Right lung (tissue), 5 donors: ENCODE measurements around the gene SPRY4. TPM values are rescaled to one million over a fixed set of nuclear protein-coding genes. Genes with fewer than 3 reads are reported as not detected.
"Not testable (repeated sequence)": the region's sequence is repeated elsewhere in the genome, so short reads cannot be mapped to it uniquely, and the experiment has no call there.

ENCODE experiments used
- DNase-seq, 2 donors: peaks; one replicate each; pipeline ENCODE4 v3.0.0-alpha.2; 2013
- polyA plus RNA-seq, 5 donors: library from polyadenylated mRNA; unstranded; fragments of 120-200 nt; gene quantifications; one replicate each; pipeline versions ENCODE4 v1.2.1 to v1.2.3, GENCODE V29; 2013; ENCODE audit warnings: inconsistent platforms in 1 of 5, low replicate concordance in 1 of 5; ENCODE audit not compliant: insufficient read length in 5 of 5, insufficient read depth in 1 of 5

The SPRY4 gene
- polyA plus RNA-seq, 5 donors, result 31.1 to 60.9 (median 46.6) TPM

DNA sequence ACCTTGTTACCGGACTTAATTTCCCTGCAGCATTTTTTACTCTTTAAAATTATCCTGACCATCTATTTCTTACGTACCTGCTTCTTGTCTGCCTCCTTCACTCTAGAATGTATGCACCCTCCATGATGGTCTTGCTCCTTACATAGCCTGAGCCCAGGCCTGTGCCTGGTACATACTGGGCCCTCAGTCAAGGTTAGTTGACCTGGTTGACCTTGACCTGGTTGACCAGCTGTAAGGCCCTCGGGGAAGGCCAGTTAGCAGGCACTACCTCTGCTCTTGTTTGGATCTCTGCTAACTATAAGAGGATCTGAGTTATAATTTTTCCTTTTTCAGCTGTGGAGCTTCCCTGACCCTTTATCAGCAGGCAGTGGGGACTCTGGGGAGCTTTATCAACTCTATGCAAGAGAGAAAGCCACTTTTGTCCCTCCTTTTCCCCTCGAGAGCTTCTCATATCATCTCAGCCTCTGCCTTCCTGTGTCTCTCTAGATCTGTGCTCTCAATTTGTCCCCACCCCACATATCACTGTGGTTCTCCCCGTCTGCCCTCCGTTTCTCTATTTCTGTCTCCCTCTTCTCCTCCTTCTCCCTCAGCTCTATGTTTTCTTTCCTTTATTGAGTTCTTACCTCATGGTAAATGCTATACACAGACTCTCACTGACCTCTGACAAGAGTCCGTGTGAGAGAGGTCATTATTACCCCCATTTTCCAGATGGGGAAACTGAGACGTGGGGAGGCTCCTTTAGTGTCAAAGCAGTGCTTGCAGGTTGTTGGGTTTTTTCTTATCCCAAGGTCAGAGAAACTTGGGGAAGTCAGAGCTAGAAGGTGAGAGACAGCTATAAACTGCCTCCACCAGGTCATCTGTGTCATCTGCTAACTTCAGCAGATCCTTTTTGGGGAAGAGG lies 28.6 kb downstream of the SPRY4 start:
- no peak for DNase-seq

DNA sequence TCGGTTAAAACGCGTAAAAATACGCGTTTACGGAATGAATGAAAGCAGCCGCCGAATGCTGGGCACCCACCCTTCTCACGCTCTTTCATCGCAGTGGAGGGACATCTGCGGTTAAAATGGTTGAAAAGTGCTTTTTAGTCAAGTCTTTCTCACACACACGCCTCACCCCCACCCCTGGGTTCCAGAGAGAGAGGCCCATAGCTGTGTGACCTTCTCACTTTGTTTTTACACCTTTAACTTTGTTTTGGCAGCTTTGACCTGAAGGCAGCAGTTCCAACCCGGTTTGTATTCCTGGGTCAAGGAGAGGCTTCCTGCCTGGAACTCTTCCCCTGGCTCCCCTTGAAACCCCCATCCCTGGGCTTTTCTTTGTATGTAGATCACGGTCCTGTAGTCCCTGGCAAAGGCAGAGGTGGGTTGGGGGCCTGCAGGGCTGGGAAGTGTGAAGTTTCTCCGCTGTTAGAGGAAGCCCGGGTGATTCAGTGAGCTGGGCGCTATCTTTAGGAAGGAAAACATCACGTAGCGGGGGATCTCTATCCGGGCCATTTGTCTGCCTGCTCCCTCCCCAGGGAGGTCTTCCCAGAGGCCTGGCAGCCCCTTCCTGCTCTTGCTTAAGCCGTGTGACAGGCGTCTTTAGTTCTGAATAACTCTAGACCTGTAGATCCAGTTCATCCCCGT lies 29.6 kb downstream of the SPRY4 start:
- DNase-seq, result peak in 1 of 2 donors; percentile 32

DNA sequence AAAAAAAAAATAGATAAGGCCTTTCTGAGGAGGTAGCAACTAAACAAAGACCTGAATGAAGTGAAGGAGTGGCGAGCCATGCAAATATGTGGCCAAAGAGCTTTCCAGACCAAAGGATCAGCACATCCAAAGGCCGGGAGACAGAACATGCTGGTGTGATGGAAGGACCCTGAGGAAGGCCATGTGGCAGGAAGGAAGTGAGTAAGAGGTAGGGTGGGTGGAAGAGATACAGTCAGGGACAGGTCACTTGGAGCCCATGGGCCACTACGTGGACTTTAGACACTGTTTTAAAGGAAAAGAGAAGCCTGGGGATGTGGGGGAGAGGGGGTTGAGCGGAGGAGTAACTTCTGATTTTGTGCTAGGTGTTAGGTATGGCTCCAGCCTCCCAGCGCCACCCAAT lies 31.3 kb downstream of the SPRY4 start:
- no peak for DNase-seq

DNA sequence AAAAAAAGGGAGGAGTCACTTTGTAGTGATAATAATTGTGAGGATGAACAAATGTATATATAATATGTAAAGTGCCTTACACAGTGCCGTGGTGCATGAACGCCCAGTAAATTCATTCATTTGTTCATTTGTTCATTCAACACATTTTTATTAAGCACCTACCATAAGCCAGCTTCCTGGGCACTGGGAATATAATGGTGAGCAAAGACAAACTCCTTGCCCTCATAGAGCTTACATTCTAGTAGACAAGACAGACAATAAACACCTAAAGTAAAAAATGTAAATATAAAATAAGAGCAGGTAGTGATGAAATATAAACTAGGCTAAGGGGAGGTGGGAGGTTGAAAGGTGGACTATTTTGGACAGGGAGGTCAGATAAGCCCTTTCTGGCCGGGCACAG lies 32.0 kb downstream of the SPRY4 start:
- DNase-seq, result no peak

DNA sequence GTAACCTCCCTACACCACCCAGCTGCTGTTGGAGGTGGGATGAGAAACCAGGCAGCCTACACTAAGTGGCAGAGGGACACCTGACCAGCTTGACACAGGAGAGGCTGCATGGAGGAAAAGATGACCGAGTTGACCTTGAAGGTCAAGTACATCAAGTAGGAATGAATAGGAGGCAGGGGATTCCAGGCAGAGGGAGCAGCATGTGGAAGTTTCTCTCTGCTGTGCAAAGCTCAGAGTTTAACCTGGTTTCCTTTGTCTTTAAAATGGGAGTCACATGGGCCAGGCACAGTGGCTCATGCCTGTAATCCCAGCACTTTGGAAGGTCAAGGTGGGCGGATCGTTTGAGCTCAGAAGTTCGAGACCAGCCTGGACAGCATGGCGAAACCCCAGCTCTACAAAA lies 32.6 kb downstream of the SPRY4 start:
- DNase-seq, result no peak

DNA sequence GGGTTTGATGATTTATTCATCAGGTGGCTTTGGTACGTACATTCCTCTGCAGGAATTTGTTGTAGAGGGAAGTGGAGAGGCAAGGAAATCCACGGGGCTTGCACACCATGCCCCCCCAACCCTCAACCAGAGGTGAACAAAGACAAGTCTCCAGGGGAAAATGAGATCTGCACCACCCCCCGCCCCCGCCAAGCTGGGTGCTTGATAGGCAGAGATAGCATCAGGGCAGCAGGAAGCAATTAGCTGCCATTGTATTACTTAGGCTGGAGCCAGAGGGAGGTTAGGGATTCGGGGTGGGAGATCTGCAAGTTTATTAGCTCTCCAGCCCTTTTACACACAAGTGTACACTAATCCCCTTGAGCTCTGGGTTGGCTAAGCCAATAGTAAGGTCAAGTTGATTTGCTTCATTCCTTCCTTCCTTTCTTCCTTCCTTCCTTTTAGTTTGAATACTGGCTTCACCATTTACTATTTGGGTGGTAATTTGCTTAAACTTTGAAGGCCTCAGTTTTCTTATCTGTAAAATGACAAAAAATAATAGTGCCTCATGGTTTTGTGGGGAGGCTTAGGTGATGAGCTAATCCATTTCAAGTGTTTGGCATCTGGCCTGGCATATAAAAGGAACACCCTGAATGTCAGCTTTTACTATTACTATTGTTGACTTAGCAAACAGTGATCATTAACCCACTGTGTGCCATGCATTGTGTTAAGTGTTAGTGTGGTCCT lies 34.1 kb downstream of the SPRY4 start:
- no peak for DNase-seq

DNA sequence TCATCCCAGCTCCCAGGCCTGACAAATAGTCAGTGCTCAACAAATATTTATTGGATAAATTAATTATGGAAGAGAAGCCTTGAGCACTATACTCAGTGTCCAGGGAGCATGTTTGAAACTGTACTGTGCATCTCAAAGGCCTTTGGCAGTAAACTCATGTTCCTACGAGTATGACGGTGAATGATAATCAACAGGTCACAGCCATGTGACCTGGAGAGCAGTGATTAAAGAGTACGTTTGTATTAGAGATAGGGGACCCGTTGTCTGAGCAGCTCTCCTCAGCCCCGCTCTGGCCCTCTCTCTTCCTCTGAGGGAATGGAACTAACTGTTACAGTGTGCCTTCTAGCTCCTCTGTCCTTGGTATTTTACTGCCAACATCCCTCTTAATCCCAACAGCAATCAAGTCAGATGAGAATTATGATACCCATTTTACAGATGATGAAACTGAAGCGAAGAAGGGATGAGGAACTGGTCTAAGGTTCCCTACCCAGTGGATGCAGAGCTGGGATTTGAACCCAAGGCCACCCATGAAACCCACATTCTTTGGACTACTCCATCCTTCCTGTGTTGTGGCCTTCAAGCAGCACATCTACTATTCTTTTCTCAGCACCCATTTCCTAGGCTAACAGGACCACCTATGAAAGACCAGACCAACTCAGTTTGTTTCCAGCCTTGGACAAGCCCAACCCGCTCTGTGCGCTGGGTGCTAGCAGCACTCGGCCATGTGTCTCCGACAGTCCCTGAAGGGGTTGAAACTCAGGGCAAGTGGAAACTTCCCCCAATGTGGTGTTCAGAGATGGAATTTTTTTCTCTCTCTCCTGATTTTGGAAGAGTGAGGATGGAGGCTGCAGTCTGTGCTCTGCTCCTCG lies 34.9 kb downstream of the SPRY4 start:
- DNase-seq, result no peak

DNA sequence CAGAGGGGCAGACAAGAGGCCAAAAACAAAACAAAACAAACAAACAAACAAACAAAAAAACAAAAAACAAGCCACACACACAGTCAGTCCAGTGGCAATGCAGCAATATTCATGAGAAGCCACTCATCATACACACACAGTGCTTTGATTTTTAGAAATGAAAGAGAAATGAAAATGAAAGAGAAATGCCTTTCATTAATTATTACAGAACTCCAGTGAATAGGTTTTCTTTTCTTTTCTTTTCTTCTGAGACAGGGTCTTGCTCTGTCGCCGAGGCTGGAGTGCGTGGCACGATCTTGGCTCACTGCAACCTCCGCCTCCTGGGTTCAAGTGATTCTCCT lies 36.9 kb downstream of the SPRY4 start:
- DNase-seq, result no peak

DNA sequence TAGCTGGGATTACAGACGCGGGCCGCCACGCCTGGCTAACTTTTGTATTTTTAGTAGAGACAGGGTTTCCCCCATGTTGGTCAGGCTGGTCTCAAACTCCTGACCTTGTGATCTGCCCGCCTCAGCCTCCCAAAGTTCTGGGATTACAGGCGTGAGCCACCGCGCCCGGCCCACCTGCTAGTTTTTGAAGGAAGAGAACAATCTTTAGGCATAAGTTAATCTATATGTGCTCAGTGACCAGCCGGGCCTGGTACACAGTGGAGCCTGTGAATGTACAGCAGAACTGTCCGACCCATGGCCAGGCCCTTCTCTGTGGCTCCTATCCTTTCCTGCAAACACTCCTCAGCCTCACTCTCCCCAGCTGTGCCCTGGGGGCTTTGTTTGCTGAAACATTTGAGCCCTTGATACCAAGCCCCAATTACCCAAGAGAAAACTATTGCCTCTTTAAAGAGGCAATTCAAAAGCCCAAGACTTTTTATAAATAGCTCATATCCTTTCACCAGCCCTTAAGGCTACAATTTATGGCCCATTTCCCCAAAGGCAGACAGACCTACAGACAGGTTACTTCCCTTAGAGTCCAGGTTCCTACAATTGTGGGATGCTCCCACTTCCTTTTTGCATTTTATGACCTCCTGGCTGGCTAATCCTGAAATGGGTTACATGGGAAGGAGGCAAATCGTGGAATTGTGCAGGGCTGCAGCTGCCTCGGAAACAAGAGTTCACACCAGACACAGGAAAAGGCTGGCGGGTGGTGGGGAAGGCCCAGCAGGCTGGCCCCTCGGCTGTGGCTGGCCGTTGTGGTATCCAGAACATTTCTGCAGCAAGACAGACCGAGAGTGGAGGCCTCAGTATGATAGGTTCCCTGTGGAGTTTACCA lies 37.5 kb downstream of the SPRY4 start:
- DNase-seq, result no peak

DNA sequence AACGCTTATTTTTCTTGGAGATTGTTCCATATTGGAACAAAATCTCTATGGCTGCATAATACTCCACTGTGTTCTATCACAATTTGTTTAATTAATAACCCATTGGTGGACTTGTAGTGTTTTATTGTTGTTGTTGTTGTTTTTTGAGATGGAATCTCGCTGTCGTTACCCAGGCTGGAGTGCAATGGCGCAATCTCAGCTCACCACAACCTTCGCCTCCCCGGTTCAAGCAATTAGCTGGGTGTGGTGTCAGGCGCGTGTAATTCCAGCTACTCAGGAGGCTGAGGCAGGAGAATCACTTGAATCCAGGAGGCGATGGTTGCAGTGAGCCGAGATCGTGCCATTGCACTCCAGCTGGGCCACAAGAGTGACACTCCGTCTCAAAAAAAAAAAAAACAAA lies 38.7 kb downstream of the SPRY4 start:
- DNase-seq, result no peak

DNA sequence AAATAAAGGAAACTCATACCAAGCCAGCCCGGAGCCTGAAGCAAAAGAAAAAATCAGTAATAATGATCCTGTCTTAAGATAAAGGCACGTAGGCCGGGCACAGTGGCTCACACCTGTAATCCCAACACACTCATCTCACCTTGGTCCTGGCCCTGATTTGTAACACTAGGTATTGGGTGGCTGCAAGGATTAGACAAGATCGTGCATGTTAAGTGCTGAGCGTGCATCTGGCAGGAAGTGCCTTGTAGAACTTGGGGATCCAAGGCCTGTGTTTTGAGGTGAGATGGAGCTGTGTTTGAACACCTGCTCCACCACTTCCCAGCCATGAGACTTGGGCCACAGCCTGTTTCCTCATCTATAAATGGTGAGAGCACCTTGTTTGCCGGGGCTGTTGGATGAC lies 41.5 kb downstream of the SPRY4 start:
- no peak for DNase-seq

DNA sequence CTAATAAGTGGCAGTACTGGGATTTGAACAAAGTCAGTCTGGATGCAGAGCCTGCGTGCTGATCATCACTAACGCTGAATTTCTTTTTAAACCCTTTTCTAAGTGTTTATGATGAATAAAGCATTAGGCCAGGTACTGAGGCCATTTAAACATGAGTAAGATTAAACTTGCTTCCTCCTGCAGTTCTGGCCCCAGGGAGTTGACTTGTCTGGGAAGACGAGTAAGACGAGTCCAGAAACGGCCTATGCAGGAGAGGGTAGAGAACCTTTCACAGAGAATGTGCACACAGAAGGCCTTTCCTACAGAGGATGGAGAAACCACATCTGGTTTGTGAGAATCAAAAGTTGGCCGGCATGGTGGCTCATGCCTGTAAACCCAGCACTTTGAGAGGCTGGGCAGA lies 42.9 kb downstream of the SPRY4 start:
- DNase-seq, result no peak

DNA sequence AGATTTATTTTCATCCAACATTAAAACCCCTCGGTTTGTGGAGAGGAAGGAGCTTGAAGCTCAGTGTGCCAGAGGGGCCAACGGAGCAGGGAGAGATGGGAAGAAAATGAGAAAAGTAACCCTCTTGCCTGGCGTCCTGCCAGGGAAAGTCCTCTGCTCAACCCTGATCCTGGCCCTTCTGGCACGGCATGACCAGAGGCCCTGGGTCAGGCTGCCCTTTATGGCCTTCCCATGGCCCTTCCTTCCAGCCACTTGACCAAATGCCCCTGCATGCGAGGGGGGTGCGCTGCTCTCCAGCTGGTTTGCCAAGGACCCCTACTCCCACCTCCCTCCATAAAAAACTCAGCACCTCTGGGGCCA lies 43.8 kb downstream of the SPRY4 start:
- no peak for DNase-seq

DNA sequence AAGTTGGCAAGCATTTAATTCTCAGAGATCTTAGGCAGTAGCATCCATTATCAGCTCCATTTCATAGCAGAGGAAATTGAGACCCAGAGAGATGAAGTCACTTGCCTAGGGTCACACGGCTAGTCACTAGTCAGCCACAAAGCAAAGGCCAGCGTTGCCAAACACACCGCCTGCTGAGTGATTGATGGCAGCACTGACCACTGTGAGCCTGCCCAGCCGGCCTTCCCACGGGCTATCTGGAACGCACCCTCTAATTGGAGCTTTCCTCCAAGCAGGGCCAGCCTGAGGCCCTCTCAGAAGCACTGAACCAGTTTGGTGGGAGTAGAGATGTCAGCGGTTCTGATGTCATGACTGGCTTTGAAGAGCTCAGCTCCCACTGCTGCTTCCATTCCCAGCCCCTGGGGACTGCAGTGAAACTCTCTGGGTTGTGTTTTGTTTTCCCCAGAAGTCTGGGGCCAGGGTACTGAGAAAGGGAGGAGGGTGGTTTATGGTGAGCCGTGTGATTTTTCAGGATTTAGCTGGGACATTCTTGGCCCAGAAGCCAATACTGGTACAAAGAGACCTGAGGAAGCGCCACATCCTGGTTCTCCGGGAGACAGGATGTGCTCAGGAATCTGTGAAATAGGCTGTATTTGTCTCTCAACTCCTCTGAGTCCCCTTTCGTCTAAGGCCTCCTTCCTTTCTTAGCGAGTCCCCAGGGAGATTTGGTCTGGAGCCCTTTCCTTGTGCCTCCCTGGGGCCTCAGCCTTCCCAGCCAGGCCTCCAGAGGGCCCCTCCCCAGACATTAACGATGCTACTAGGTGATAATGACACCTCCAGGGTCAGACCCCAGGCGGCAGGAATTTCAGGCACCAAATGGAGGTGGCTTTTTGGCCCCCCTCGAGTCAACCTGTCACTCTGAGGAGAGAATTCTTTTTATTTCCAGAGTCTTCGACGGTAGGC lies 44.5 kb downstream of the SPRY4 start:
- DNase-seq, result peak in 1 of 2 donors; percentile 17

DNA sequence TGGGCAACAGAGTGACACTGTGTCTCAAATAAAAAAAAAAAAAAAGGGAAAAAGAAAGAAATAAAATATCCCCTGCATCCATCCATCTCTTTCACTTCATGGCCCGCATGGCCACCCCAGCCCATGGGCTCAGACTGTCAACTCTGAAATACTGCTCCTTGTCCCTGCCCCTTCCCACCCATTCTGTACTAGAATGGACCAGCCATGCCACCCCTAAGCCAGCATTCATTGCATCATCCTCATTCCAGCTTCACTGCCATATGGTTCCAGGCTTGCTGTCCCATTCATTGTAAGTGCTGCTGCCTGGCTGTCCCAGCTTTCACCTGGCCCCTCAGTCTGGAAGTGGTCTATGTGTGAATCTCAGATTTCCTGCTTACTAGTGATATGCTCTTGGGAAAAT lies 46.2 kb downstream of the SPRY4 start:
- DNase-seq, result no peak

DNA sequence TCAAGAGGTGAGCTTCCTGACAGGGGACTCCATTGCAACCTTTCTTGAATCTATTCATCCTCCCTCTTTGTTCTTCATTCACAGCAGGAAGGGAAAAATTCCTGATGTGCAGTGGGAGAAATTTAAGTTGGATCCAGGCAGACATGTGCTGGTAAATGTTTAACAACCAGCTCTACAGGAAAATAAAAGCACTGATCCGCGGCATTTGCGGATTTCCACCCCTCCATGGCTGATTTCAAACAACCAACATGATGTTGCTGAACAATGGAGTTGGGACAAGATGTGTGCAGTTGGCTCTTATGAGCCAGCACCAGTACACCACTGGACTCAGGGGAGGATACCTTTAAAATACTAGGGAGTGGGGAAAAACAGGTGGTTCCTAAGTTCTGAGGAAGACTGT lies 47.0 kb downstream of the SPRY4 start:
- DNase-seq, result no peak

DNA sequence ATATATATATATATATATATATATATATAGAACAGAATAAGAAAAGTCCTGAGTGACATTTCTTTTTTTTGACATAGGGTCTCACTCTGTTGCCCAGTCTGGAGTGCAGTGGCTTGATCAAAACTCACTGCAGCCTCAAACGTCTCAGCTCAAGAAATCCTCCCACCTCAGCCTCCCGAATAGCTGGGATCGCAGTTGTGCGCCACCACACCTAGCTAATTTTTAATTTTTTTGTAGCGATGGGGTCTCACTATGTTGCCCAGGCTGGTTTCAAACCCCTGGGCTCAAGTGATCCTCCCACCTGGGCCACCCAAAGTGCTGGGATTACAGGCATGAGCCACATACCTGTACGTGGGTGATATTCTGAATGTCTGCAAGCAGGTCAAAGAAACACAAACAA lies 48.3 kb downstream of the SPRY4 start:
- no peak for DNase-seq

DNA sequence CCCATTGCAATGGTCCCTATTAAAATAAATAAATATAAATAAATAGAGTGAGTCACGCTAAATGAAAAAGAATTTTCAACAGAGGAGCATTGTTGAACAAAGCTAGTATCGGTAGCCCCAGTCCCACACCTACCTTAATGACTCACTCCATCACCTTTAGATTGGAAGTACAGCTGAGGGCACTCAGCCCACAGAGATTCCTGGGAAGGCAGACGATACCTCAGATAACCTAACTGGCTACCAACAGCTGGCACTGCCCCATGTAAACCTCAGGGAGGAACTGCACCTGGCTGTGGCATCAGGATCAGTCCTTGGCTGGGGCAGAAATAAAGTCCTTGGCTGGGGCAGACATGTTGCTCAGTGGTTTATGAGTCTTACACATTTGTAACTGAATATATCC lies 49.3 kb downstream of the SPRY4 start:
- no peak for DNase-seq

DNA sequence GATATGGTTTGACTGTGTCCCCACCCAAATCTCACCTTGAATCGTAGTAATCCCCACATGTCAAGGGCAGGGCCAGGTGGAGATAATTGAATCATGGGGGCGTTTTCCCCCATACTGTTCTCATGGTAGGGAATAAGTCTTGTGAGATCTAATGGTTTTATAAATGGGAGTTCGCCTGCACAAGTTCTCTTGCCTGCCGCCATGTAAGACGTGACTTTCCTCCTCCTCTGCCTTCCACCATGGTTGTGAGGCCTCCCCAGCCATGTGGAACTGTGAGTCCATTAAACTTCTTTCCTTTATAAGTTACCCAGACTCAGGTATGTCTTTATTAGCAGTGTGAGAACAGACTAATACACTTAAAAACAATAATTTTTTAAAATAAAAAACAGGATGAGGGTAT lies 52.2 kb downstream of the SPRY4 start:
- not testable (repeated sequence) for DNase-seq

DNA sequence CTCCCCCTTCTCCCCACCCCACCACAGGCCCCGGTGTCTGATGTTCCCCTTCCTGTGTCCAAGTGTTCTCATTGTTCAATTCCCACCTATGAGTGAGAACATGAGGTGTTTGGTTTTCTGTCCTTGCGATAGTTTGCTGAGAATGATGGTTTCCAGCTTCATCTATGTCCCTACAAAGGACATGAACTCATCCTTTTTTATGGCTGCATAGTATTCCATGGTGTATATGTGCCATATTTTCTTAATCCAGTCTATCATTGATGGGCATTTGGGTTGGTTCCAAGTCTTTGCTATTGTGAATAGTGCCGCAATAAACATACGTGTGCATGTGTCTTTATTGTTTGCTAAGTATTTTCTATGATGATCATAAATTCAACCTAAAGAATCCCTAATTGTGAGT lies 60.7 kb downstream of the SPRY4 start:
- not testable (repeated sequence) for DNase-seq
